ENCODE data around the gene CNTN4.

The CNTN4 gene

GRCh38 chr3:2153547-2153946 lies 54.9 kb downstream of the CNTN4 start:
- DNase-seq: no peak

DNA sequence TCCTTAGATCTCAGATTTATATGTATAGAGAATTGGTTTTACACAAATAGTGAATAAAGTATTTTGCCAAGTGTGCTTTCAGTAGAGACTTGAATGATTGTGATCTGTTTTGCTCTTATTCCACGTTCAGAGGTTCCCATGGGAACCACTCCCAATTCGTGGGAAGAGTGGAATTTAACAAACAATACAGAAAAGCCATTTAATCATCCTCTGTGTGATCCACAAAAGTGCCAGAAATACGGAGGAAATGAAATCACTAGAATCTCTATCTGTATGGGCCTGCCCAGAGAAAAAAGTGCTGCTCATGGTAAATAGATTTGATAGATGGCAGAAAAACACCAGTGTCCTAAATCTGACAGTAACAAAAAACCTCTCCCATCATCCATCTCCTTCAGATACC lies 56.0 kb downstream of the CNTN4 start:
- DNase-seq: no peak

- no peak for DNase-seq
These were observed 57.7 kb downstream of the CNTN4 start for GRCh38 chr3:2156244-2156847.

DNA sequence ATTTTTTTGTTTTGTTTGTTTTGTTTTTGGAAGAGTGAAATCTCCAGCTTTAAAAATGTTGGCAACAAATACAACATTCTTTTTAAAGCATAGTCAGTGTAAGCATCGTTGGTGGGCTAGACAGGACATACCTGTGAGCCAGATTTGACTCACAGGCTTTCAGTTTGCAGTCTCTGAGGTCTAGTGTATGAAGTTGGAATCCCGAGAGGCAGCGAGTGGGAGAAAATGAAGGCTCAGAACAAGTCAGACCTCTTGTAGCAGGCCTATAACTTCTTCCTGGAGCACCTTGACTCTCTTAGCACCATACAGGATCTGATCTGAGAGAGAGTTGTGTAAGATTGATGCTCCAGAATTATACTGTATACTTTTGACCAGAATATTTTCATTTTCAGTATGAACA lies 60.2 kb downstream of the CNTN4 start:
- DNase-seq: no peak

GRCh38 chr3:2166552-2166951 lies 67.9 kb downstream of the CNTN4 start:
- DNase-seq: no peak

- peak; percentile 5 for DNase-seq
These were observed 74.0 kb downstream of the CNTN4 start for GRCh38 chr3:2172561-2173171.

DNA sequence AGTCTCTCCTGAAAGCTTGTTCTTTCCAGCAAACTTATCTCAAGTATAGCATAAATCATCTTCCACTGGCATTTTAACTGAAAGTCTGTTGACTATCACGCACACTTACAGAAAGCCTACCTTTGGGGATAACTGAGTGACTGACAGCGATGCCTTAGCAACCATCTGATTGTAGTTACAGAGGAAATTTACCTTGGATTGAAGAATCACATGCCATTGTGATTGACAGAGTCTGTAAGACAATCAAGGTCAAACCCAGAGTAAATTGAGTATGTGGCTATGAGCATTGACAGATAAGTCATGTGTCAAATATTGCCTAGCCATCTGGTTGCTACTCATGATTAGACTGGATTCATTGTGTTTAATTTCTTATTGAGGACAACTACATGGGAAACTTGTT lies 82.0 kb downstream of the CNTN4 start:
- no peak for DNase-seq

DNA sequence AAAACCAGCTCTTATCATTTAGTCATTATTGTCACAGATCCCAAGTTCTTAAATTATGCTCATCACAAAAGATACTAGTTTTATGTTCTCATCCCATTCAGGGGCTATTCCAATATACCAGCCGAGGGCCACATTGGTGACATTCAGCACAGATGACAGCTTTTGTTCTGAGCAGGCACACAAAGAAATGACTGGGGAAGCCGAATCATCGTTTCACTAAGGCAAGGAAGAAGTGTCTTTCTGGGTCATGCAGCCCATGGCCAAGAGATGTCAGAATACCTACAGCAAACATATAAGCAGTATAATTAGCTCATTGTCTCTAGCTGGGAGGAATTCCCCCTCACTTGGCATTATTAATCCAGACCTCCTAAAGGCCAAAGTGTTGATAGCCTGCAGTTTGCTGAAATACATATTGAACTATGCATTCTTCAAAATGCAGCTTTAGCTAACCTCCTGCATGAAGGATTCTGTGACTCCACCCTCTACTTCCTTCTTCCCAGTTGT lies 100.2 kb downstream of the CNTN4 start:
- no peak for DNase-seq

DNA sequence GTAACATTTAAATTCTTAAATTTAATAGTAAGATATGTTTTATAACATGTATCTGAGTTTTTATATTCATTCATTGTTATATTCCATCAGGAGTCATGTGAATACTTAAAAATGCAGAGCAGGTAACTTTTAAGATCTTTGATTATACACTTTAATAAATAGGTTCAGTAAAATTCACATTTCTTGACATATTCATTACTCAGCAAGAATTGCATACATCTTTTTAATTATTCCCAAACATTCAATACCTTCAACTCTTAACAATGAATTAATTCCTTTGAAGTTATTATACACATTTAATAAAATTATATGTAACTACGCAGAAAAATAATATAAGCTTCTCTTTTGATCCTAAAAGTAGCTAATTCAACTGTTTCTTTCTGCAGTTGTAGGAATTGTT lies 105.4 kb downstream of the CNTN4 start:
- DNase-seq: no peak

DNA sequence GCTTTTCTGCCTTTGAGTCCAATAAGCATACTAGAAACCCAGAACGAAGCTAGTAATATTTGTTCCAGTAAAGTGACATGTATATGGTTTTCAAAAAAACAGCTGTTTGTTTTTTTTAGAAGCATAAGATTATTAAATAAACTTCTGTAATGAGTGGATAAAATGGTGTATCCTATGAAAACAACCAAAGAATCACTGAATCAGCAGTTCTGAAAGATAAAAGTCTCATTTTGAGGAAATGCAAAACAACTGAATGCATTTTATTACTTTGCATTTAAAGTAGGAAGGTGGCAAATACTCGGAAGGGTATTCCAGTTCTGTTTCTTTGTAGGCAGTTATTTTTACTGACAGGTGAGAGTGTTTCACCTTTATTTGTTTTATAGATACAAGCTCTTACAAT lies 107.0 kb downstream of the CNTN4 start:
- DNase-seq: no peak

GRCh38 chr3:2206536-2206935 lies 107.9 kb downstream of the CNTN4 start:
- DNase-seq: no peak

GRCh38 chr3:2211568-2211967 lies 112.9 kb downstream of the CNTN4 start:
- DNase-seq: no peak

- DNase-seq: no peak
These were observed 113.5 kb downstream of the CNTN4 start for GRCh38 chr3:2212206-2212605.

DNA sequence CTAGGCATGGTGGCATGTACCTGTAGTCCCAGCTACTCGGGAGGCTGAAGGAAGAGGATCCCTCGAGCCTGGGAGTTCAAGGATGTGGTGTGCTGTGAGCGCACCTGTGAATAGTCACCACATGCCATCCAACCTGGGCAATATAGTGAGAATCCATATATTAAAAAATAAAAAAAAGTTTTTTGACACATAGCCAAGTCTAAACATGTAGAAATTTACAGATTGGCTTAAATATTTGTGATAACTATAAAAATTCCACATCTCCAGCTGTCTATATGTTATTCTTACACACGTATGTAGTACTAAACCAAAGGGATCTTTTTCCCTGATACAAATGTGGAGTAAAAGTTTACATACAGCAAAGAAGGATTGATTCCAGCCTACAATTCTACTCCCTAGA lies 119.7 kb downstream of the CNTN4 start:
- no peak for DNase-seq

- DNase-seq: no peak
These were observed 120.2 kb downstream of the CNTN4 start for GRCh38 chr3:2218816-2219215.

DNA sequence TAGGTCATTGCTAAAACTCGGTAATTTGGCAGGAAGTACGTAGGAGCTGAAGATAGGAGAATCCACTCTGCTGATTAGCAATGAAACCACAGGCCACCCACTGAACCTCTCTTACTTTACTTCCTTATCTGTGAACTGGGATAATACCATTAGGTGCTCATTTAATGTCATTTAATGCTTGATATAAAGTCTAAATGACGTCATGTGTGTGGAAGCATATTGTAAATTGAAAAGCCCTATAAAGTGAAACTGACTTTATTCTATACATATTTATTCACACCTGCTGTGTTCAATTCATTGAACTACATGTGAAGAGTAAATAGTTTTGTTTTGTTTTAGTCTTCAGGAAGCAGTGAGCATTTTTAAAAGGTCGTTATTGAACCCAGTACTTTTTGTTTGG lies 137.5 kb downstream of the CNTN4 start:
- no peak for DNase-seq

DNA sequence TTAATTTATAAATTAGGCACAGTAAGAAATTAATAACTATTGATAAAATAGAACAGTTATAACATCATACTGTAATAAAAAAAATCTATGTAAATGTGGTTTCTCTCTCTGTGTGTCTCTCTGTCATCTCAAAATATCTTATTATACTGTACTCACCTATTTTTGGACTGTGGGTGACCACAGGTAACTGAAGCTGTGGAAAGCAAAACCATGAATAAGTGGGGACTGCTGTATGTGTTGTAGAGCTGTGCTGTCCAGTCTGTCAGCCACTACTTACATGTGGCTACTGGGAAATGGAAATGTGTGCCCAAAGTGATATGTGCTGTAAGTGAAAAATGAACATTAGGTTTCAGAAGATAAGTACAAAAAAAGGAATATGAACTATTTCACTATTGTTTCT lies 145.5 kb downstream of the CNTN4 start:
- no peak for DNase-seq

DNA sequence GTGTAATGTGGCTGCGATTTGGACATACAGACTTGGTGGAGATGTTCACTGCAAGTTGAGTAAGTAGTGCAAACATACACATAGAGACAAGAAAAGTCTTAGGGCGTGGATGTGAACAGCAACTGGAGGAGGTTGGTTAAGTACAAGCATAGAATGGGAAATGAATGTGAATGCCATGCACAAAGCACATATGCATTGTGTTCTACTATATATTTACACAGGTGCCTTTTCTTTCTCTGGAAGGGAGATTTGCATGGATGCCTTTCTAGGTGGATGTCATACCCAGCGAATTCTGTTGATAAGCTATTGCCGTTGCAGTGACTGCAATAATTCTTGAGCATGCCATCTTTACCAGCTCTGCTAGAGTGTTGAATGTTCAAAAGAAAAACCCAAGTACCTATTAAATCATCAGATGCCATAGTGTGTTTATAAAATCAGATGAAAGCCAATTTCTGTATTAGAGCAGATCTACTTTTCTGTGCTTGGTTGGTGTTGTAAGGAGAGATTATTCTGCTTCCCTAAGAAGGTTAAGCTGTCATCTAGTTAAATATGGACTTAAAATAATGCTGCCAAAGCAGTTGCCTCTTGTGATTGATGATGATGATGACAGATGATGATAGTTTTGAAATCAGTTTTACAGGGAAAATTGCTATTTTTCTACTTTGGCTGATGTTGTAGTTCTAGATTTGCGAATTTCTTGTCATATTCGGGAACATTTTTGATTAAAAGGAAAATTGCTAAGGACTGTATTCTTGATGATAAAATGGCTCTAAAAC lies 148.4 kb downstream of the CNTN4 start:
- peak; percentile 23 for DNase-seq

GRCh38 chr3:2247831-2248230 lies 149.2 kb downstream of the CNTN4 start:
- no peak for DNase-seq

- DNase-seq: no peak
These were observed 152.1 kb downstream of the CNTN4 start for GRCh38 chr3:2250783-2251182.

DNA sequence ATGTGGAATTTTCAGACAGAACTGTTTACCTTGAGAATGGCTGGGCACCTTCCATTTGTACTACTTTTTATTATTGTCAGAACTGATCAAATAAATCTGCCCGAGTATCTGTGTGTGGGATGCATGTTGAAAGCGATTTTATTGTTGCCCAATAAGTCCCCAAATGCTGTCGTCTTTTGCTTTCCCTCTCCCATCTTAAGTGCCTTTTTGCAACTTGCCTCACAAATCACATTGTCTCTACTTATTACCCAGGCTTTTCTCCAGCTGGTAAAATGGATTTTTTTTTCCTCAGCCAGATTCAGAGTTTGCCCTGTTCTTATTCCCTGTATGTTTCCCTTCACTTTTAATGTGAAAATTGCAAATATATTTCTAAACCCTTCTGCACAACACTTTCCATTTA lies 163.1 kb downstream of the CNTN4 start:
- no peak for DNase-seq

- DNase-seq: no peak
These were observed 163.5 kb downstream of the CNTN4 start for GRCh38 chr3:2262204-2262603.

GRCh38 chr3:2266606-2267005 lies 167.9 kb downstream of the CNTN4 start:
- no peak for DNase-seq

DNA sequence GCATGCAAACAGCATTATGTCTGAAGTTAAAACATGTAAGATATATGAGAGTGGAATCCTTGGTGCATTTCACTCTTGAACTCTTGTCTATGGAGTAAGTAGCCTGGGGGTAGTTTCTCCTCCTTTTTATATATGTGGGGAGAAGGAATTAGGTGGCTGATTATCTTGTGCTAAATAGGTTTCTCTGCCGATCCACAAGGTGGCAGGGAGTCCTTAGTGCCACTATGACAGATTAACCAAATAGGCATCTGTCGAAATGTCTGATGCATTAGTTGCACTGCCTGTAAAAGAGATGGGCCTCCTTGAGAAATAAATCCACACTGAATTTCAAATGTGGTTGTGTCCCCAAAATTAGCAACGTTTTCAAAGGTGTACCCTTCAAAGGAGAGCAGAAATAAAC lies 170.1 kb downstream of the CNTN4 start:
- no peak for DNase-seq

Data from NCI-H510A (cell line).